HCT116 (cell line): ENCODE data around the gene BCL11B.

Experiments
- CBX3 ChIP-seq: IDR thresholded peaks from 2 replicates; pipeline ENCODE4 v1.6.1; 2012; ENCODE audit warnings: low read depth
- EGR1 ChIP-seq: IDR thresholded peaks from 2 replicates; pipeline ENCODE4 v1.6.1; 2012; ENCODE audit warnings: low read depth
- EZH2 ChIP-seq: fragments of 200-600 bp; sonication (generic); IDR thresholded peaks from 2 replicates; pipeline ENCODE4 v1.6.1; 2017; ENCODE audit warnings: antibody characterized with exemption, mixed run types
- POLR2A ChIP-seq: IDR thresholded peaks from 2 replicates; pipeline ENCODE4 v1.7.0; 2011; ENCODE audit warnings: borderline replicate concordance; ENCODE audit not compliant: insufficient read depth, insufficient read length; ENCODE audit errors: extremely low read depth
- POLR2AphosphoS5 ChIP-seq: IDR thresholded peaks from 2 replicates; pipeline ENCODE4 v1.6.1; 2011; ENCODE audit warnings: mild to moderate bottlenecking, low read depth, low read length, moderate library complexity
- SIN3A ChIP-seq: IDR thresholded peaks from 2 replicates; pipeline ENCODE4 v1.6.1; 2012; ENCODE audit warnings: low read depth
- SP1 ChIP-seq: IDR thresholded peaks from 2 replicates; pipeline ENCODE4 v1.6.1; 2012; ENCODE audit warnings: low read depth
- TCF7L2 ChIP-seq: IDR thresholded peaks from 2 replicates; pipeline ENCODE4 v1.7.0; 2011; ENCODE audit warnings: borderline replicate concordance, inconsistent platforms; ENCODE audit not compliant: insufficient read depth, insufficient read length; ENCODE audit errors: extremely low read depth
- YY1 ChIP-seq: IDR thresholded peaks from 2 replicates; pipeline ENCODE4 v1.6.1; 2011; ENCODE audit warnings: low read length, low read depth, moderate library complexity, mild to moderate bottlenecking; ENCODE audit not compliant: insufficient replicate concordance; ENCODE audit errors: extremely low read depth
- ZNF274 ChIP-seq: fragments of 200-500 bp; sonication (Bioruptor generic); IDR thresholded peaks from 2 replicates; pipeline ENCODE4 v1.6.1; 2014; ENCODE audit warnings: mild to moderate bottlenecking, low read depth, low read length, inconsistent platforms
- TF ChIP-seq, protein P1 (sequence below), 3 experiments: fragments of 200-600 bp in 1 of 3; sonication (generic) in 1 of 3; IDR thresholded peaks in 2 of 3; conservative IDR thresholded peaks in 1 of 3; 2 replicates each; pipeline ENCODE4 v1.5.1; 2012 to 2017; ENCODE audit warnings: low read depth in 2 of 3, low read length in 2 of 3, antibody characterized with exemption in 1 of 3, borderline replicate concordance in 1 of 3, control low read depth in 1 of 3, mild to moderate bottlenecking in 1 of 3, mixed read lengths in 1 of 3, mixed run types in 1 of 3, moderate library complexity in 1 of 3; ENCODE audit not compliant: insufficient read depth in 1 of 3
- TF ChIP-seq, protein P2 (sequence below): IDR thresholded peaks from 2 replicates; pipeline ENCODE4 v1.6.1; 2012; ENCODE audit warnings: low read depth

DNA sequence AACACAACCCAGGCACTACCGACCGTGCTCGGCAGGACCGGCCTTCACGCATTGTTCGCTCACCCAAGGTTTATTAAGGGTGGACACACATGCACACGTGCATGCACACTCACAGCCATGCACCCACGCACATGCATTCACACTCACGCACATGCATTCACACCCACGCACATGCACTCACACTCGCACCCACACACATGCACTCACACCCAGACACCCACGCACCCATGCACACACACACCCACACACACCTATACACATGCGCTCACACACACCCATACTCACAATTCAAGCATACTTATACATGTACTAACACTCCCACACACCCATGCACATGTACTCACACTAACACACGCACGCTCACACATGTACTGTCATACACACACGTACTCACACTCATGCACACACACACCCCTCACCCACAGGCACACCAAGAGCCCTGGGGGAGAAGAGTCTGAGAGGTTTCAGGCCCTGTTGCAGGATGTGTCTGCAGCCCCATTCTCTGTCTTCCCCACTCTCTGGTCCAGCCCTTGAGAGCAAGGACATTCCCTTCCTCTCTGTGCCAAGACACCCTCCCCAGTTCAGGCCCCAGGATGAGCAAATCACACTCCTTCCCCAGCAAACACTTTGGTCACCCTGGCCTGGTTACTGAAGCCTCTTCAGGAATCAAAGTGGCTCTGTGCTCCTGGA lies 49.4 kb upstream of the BCL11B start:
- TF ChIP-seq, protein P1, sequence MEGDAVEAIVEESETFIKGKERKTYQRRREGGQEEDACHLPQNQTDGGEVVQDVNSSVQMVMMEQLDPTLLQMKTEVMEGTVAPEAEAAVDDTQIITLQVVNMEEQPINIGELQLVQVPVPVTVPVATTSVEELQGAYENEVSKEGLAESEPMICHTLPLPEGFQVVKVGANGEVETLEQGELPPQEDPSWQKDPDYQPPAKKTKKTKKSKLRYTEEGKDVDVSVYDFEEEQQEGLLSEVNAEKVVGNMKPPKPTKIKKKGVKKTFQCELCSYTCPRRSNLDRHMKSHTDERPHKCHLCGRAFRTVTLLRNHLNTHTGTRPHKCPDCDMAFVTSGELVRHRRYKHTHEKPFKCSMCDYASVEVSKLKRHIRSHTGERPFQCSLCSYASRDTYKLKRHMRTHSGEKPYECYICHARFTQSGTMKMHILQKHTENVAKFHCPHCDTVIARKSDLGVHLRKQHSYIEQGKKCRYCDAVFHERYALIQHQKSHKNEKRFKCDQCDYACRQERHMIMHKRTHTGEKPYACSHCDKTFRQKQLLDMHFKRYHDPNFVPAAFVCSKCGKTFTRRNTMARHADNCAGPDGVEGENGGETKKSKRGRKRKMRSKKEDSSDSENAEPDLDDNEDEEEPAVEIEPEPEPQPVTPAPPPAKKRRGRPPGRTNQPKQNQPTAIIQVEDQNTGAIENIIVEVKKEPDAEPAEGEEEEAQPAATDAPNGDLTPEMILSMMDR (IDR thresholded peaks at IDR 0.05 in 2 of 3, conservative IDR thresholded peaks at IDR 0.05 in 1 of 3; ENCODE audit: borderline replicate concordance in 1 of 3, insufficient read depth in 1 of 3, low read depth in 2 of 3, low read length in 2 of 3): no peak
- TF ChIP-seq EZH2 (no peak), SP1 (no peak), CBX3 (no peak), POLR2AphosphoS5 (no peak), ZNF274 (no peak), POLR2A (no peak), TCF7L2 (no peak), SIN3A (no peak), YY1 (no peak), EGR1 (no peak)
- TF ChIP-seq, protein P2, sequence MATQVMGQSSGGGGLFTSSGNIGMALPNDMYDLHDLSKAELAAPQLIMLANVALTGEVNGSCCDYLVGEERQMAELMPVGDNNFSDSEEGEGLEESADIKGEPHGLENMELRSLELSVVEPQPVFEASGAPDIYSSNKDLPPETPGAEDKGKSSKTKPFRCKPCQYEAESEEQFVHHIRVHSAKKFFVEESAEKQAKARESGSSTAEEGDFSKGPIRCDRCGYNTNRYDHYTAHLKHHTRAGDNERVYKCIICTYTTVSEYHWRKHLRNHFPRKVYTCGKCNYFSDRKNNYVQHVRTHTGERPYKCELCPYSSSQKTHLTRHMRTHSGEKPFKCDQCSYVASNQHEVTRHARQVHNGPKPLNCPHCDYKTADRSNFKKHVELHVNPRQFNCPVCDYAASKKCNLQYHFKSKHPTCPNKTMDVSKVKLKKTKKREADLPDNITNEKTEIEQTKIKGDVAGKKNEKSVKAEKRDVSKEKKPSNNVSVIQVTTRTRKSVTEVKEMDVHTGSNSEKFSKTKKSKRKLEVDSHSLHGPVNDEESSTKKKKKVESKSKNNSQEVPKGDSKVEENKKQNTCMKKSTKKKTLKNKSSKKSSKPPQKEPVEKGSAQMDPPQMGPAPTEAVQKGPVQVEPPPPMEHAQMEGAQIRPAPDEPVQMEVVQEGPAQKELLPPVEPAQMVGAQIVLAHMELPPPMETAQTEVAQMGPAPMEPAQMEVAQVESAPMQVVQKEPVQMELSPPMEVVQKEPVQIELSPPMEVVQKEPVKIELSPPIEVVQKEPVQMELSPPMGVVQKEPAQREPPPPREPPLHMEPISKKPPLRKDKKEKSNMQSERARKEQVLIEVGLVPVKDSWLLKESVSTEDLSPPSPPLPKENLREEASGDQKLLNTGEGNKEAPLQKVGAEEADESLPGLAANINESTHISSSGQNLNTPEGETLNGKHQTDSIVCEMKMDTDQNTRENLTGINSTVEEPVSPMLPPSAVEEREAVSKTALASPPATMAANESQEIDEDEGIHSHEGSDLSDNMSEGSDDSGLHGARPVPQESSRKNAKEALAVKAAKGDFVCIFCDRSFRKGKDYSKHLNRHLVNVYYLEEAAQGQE: no peak
